Karpas-422 (cell line): ENCODE data around the gene S1PR3. TPM values are rescaled to one million over a fixed set of nuclear protein-coding genes. Genes with fewer than 3 reads are reported as not detected.
A peak's percentile ranks its signal among the peaks of the same experiment; 100 is the strongest.

Experiments used
- DNase-seq: peaks from one replicate; pipeline ENCODE4 v3.0.0-alpha.2; 2015
- H2AFZ ChIP-seq: fragments of 200-600 bp; sonication (generic); 2 replicates; pipeline ENCODE4 v1.6.1; 2014; ENCODE audit warnings: antibody characterized with exemption, low read length, mixed read lengths
- H3K27ac ChIP-seq: fragments of 200-600 bp; sonication (generic); 2 replicates; pipeline ENCODE4 v1.5.1; 2014; ENCODE audit warnings: mild to moderate bottlenecking, low read length, moderate library complexity
- H3K27me3 ChIP-seq: fragments of 200-600 bp; sonication (generic); 2 replicates; pipeline ENCODE4 v1.6.1; 2014; ENCODE audit warnings: low read length, mixed read lengths
- H3K36me3 ChIP-seq: fragments of 200-600 bp; sonication (generic); 2 replicates; pipeline ENCODE4 v1.6.1; 2014; ENCODE audit warnings: low read length, mixed read lengths; ENCODE audit not compliant: insufficient read depth
- H3K4me1 ChIP-seq: fragments of 200-600 bp; sonication (generic); 2 replicates; pipeline ENCODE4 v1.6.1; 2014; ENCODE audit warnings: mild to moderate bottlenecking, low read length, mixed read lengths
- H3K4me2 ChIP-seq: fragments of 200-600 bp; sonication (generic); 2 replicates; pipeline ENCODE4 v1.6.1; 2014; ENCODE audit warnings: low read length, low read depth, mild to moderate bottlenecking; ENCODE audit not compliant: poor library complexity, severe bottlenecking
- H3K4me3 ChIP-seq: fragments of 200-600 bp; sonication (generic); 2 replicates; pipeline ENCODE4 v1.5.1; 2014; ENCODE audit warnings: mild to moderate bottlenecking, antibody characterized with exemption, low read length, mixed read lengths
- H3K79me2 ChIP-seq: fragments of 200-600 bp; sonication (generic); 2 replicates; pipeline ENCODE4 v1.6.1; 2014; ENCODE audit warnings: mild to moderate bottlenecking, low read length, mixed read lengths
- H3K9ac ChIP-seq: fragments of 200-600 bp; sonication (generic); 2 replicates; pipeline ENCODE4 v1.6.0; 2014; ENCODE audit warnings: low read length
- H3K9me2 ChIP-seq: fragments of 200-600 bp; sonication (generic), shearing (Covaris generic); replicated peaks from 2 replicates; pipeline ENCODE4 v1.6.0; 2014; ENCODE audit warnings: mild to moderate bottlenecking, low read length, moderate library complexity; ENCODE audit not compliant: insufficient read depth
- H3K9me3 ChIP-seq: fragments of 300-700, 200-600 bp; sonication (generic); 2 replicates; pipeline ENCODE4 v1.6.1; 2014; ENCODE audit warnings: low read length, mixed read lengths
- H4K20me1 ChIP-seq: fragments of 200-600 bp; sonication (generic); 2 replicates; pipeline ENCODE4 v1.6.1; 2014; ENCODE audit warnings: mild to moderate bottlenecking, antibody characterized with exemption, low read length, low read depth; ENCODE audit not compliant: insufficient read depth
- total RNA-seq: library from RNA; depleted of rRNA; stranded (reverse); fragments of >200 nt; shearing (Covaris generic); gene quantifications from 2 replicates; pipeline ENCODE4 v1.2.3, GENCODE V29; 2014; ENCODE audit warnings: low replicate concordance

S1PR3 gene
- total RNA-seq, 1 experiment from 2014 or later, result not detected

DNA sequence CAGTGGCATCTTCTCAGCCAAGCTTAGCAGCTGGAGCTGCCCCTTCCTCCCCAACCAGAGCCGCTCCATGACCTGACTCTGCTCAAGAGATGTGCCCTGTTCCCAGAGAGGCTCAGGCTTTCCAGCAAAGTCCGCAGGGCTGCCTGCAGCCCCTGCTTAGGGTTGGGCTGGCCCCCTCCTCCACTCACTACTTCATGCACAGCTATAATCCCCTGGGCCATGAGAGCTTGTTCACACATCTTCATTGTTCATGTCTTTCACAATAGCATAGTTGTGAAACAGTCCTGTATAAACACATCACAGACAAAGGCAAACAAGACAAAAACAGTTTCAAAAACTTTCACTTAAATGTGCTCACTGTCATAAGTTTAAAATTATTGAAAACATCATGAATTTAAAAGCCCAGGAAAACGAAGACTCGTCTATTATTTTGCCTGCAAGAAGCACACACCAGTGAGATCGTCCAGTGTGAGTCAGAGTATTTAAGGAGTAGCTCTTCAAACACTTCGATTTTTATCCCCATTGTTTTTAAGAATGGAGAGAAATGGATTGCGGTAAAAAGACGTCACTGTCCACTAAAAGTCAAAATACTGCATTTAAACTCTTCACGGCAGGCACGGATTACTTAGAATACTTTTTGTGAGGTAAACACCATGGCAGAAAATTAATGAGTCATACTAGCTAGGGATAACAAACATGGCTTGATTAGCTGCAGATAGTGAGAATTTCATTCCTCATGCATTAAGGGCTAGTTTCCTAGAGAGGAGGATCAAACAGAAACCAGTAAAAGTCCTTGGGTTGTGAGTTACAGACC, 40.7 kb upstream of the S1PR3 start:
- Histone ChIP-seq H3K27me3 (0 out of 2 replicates have a peak, but pooled peaks cover 3% of the 10 kb centered on the region), H3K79me2 (no peaks in the 10 kb centered on the region), H4K20me1 (0 out of 2 replicates have a peak, but pooled peaks cover 4% of the 10 kb centered on the region), H3K4me3 (no peak overlapping the region), H3K36me3 (no peaks in the 10 kb centered on the region), H3K9me2 (no peaks in the 10 kb centered on the region), H3K4me1 (peaks cover 49% of the 10 kb centered on the region), H3K9me3 (no peaks in the 10 kb centered on the region), H3K9ac (no peak overlapping the region), H3K4me2 (peak overlapping the region; percentile 42), H3K27ac (no peak overlapping the region), H2AFZ (no peak overlapping the region)
- no peak for DNase-seq

DNA sequence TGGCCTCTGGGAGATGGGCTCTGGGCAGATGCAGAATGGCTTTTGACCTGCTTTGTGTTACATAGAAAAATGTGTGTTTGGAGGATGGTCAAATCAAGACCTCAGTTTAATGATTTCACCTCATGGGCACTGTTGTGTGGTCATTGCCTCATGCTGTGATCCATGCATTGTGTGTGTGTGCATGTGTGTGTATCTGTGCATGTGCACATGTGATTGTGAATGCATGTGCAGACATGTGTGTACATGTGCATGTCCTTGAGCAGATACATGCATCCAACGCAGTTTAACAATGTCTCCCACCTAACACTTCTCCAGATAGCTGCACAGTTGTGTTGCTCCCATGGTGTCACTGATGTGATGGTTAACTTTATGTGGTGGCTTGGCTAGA, 40.1 kb upstream of the S1PR3 start:
- H2AFZ ChIP-seq, result no peak overlapping the region
- H3K9me3 ChIP-seq, result no peaks in the 10 kb centered on the region
- H3K4me2 ChIP-seq, result no peak overlapping the region
- DNase-seq, result no peak
- no peak overlapping the region for H3K9ac ChIP-seq
- H3K79me2 ChIP-seq, result no peaks in the 10 kb centered on the region
- H3K27ac ChIP-seq, result no peak overlapping the region
- no peaks in the 10 kb centered on the region for H3K9me2 ChIP-seq
- H3K27me3 ChIP-seq, result 0 out of 2 replicates have a peak, but pooled peaks cover 3% of the 10 kb centered on the region
- H3K4me3 ChIP-seq, result no peak overlapping the region
- no peaks in the 10 kb centered on the region for H3K36me3 ChIP-seq
- H3K4me1 ChIP-seq, result peaks cover 51% of the 10 kb centered on the region
- 0 out of 2 replicates have a peak, but pooled peaks cover 4% of the 10 kb centered on the region for H4K20me1 ChIP-seq

DNA sequence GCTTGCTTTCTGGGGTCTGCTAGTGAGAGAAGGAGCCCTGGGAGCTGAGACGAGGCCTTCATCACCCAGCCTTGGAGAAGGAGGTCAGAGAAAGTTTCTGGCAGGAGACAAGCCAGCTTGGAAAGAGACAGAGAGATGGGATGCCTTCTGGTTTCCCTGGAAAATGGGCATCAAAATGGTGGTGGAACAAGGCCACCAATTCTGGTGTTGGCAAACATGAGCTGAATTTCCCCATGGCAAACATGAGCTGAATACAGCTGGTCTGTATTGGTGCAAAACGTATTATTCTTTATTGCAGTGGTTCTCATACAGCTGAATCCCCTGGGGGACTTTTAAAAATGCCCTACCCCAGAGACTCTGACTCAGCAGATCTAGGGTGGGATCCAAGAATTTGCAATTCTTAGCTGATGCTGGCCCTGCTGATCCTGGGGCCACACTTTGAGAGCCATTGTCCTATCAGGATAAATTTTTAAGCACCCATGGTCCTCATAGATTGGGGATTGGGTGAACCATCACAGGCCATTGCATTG, 39.1 kb upstream of the S1PR3 start:
- H3K79me2 ChIP-seq, result no peaks in the 10 kb centered on the region
- no peak for DNase-seq
- H2AFZ ChIP-seq, result no peak overlapping the region
- H3K4me1 ChIP-seq, result peaks cover 51% of the 10 kb centered on the region
- H3K4me2 ChIP-seq, result peak overlapping the region; percentile 26
- H3K9me3 ChIP-seq, result no peaks in the 10 kb centered on the region
- 0 out of 2 replicates have a peak, but pooled peaks cover 4% of the 10 kb centered on the region for H4K20me1 ChIP-seq
- no peak overlapping the region for H3K27ac ChIP-seq
- H3K36me3 ChIP-seq, result no peaks in the 10 kb centered on the region
- H3K4me3 ChIP-seq, result no peak overlapping the region
- H3K27me3 ChIP-seq, result 0 out of 2 replicates have a peak, but pooled peaks cover 3% of the 10 kb centered on the region
- H3K9me2 ChIP-seq, result no peaks in the 10 kb centered on the region
- H3K9ac ChIP-seq, result no peak overlapping the region

DNA sequence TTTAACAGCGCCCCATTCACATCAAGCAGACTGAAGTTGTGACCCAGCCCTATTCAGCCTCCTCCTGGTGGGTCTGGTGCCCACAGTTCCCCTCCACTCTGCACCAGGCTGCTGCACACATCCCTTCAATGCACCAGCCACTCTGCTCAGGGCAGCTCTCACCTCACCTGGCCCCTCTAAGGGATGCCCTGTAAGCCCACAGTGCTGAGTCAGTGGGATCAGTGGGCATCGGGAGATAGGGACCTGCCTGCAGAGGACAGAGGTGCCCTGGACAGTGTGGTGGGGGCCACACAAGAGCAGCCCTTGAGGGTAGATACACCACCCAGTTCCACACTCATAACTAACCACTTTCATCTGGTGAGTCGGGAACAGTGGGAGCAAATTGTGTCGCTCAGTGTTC, 38.3 kb upstream of the S1PR3 start:
- Histone ChIP-seq H4K20me1 (0 out of 2 replicates have a peak, but pooled peaks cover 4% of the 10 kb centered on the region), H3K4me3 (no peak overlapping the region), H3K27me3 (0 out of 2 replicates have a peak, but pooled peaks cover 3% of the 10 kb centered on the region), H3K9ac (no peak overlapping the region), H3K9me2 (no peaks in the 10 kb centered on the region), H2AFZ (no peak overlapping the region), H3K79me2 (no peaks in the 10 kb centered on the region), H3K27ac (no peak overlapping the region), H3K36me3 (no peaks in the 10 kb centered on the region), H3K4me1 (peaks cover 51% of the 10 kb centered on the region), H3K4me2 (no peak overlapping the region), H3K9me3 (no peaks in the 10 kb centered on the region)
- no peak for DNase-seq

DNA sequence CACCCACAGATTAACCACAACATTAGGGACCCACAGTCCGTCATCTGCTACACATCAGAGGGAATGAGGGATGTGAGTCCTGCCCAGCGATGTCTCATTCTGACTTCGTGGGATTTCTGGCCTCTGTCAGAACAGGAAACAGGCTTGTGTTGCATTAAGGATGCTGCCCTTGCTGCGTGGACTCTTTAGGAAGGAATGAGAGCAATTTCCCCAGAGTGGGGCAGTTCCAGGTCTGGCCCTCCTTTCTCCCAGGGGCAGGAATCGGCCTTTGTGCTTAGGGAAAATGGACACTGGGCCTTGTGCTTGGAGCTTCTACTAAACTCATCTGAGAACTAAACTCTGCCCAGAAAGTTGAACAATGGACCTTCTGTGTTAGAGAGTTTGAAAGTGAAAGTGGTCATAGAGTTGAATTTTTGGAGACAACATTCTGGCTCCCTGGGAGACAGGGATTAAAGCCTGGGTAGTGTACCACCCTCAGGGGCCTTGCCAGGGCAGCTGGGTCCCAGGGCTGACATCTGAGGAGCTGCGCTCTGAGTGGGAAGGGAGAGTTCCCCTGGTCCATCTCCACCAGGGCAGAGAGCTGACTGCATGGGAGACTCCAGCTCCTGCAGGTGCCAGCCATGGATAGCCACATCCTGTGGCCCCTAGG, 37.8 kb upstream of the S1PR3 start:
- no peak for DNase-seq

DNA sequence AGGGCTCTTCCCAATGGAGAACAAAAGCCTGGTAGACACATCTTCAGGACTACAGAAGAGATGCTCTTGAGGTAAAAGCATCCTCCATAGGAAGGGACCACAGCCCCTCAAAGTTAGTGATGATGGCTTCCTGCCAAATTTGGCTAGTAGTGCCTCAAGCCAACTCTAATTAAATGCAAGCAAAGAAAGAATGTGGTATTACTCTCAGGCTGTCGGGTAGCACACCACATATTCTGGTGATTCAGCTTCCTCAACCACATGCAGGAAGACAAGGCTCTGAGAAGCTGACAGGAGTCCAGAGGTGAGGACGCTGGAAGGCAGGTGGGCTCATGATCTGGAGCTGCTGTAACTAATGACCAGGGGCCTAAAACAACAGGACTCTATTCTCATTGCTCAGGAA, 37.2 kb upstream of the S1PR3 start:
- H3K4me2 ChIP-seq, result no peak overlapping the region
- no peak overlapping the region for H2AFZ ChIP-seq
- no peak for DNase-seq

More for the DNA sequence above, 37.8 kb upstream of the S1PR3 start:
- H3K79me2 ChIP-seq, result no peaks in the 10 kb centered on the region
- 0 out of 2 replicates have a peak, but pooled peaks cover 4% of the 10 kb centered on the region for H4K20me1 ChIP-seq
- H3K4me1 ChIP-seq, result peaks cover 51% of the 10 kb centered on the region
- no peak overlapping the region for H2AFZ ChIP-seq
- no peak overlapping the region for H3K27ac ChIP-seq
- H3K36me3 ChIP-seq, result no peaks in the 10 kb centered on the region
- H3K27me3 ChIP-seq, result 0 out of 2 replicates have a peak, but pooled peaks cover 3% of the 10 kb centered on the region
- no peaks in the 10 kb centered on the region for H3K9me3 ChIP-seq
- no peak overlapping the region for H3K4me3 ChIP-seq
- H3K9ac ChIP-seq, result no peak overlapping the region
- H3K9me2 ChIP-seq, result no peaks in the 10 kb centered on the region
- no peak overlapping the region for H3K4me2 ChIP-seq

DNA sequence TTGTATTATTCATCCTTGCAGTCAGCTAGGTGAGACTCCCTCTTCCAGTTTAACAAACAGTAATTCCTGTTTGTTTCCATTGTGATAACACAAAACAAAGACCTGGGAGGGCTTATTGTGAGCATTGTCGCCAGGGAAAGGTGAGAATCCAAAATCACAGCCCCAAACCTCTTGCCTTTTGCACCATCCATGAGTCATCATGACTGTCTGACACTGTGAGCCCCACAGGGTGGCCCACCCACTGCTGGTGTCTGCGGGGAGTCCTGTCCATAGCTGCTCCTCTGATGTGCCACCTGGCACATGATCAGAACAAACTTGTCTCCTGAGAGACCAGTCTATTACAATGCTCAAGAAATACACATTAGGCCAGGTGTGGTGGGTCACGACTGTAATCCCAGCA, 33.7 kb upstream of the S1PR3 start:
- H3K79me2 ChIP-seq, result no peaks in the 10 kb centered on the region
- no peak overlapping the region for H3K9ac ChIP-seq
- DNase-seq, result no peak
- H3K36me3 ChIP-seq, result no peaks in the 10 kb centered on the region
- H3K9me2 ChIP-seq, result no peaks in the 10 kb centered on the region
- H3K4me3 ChIP-seq, result no peak overlapping the region
- no peak overlapping the region for H3K4me2 ChIP-seq
- no peaks in the 10 kb centered on the region for H3K9me3 ChIP-seq
- no peak overlapping the region for H2AFZ ChIP-seq
- peaks cover 12% of the 10 kb centered on the region for H3K4me1 ChIP-seq
- H3K27ac ChIP-seq, result no peak overlapping the region
- H4K20me1 ChIP-seq, result 0 out of 2 replicates have a peak, but pooled peaks cover 4% of the 10 kb centered on the region
- no peaks in the 10 kb centered on the region for H3K27me3 ChIP-seq

More for the DNA sequence above, 37.2 kb upstream of the S1PR3 start:
- H3K9me2 ChIP-seq, result no peaks in the 10 kb centered on the region
- no peak overlapping the region for H3K9ac ChIP-seq
- H3K79me2 ChIP-seq, result no peaks in the 10 kb centered on the region
- H3K27me3 ChIP-seq, result 0 out of 2 replicates have a peak, but pooled peaks cover 3% of the 10 kb centered on the region
- 0 out of 2 replicates have a peak, but pooled peaks cover 4% of the 10 kb centered on the region for H4K20me1 ChIP-seq
- peaks cover 47% of the 10 kb centered on the region for H3K4me1 ChIP-seq
- no peak overlapping the region for H3K4me3 ChIP-seq
- H3K36me3 ChIP-seq, result no peaks in the 10 kb centered on the region
- no peaks in the 10 kb centered on the region for H3K9me3 ChIP-seq
- H3K27ac ChIP-seq, result no peak overlapping the region
